Endothelial cell of umbilical vein (primary cell): Measurements from ENCODE around the gene TMEM186. TPM values are rescaled to one million over a fixed set of nuclear protein-coding genes. Genes with fewer than 3 reads are reported as not detected.

Experiments used
- BruUV-seq: library from RNA; stranded (reverse); fragments of 400-500 nt; replicated peaks from 2 replicates; lab custom pipeline; 2021; lab: Mats Ljungman, UMichigan
- CTCF ChIA-PET: fragments of 300-600, 350-600 bp; sonication (Branson Sonifier 250); formaldehyde crosslinking; loops from one replicate; lab custom pipeline; 2021; ENCODE audit warnings: antibody characterized with exemption, inconsistent platforms; lab: Charles Lee
- POLR2A ChIA-PET: fragments of 300-600, 350-600 bp; sonication (Branson Sonifier 250); formaldehyde crosslinking; loops from one replicate; lab custom pipeline; 2021; ENCODE audit warnings: antibody characterized with exemption, inconsistent platforms; lab: Charles Lee
- DNase-seq: peaks from one replicate; pipeline ENCODE4 v3.0.0-alpha.2; 2011; ENCODE audit warnings: low read depth, low spot score
- FAIRE-seq: peaks from 2 replicates; lab custom pipeline; 2011; peaks lifted over from hg19 to GRCh38; lab: Jason Lieb, UNC
- H2AFZ ChIP-seq: 2 replicates; pipeline ENCODE4 v1.6.0; 2012; ENCODE audit warnings: low read depth, low read length, control low read depth, inconsistent platforms
- H3K27ac ChIP-seq: 2 replicates; pipeline ENCODE4 v1.5.1; 2011; ENCODE audit warnings: low read depth, mild to moderate bottlenecking, control low read depth, low read length, moderate library complexity; ENCODE audit not compliant: insufficient read depth
- H3K27me3 ChIP-seq, 2 experiments: 2 replicates each; pipeline versions ENCODE4 v1.6.0 to v1.6.1; 2011; ENCODE audit warnings: low read length in 2 of 2, mixed read lengths in 1 of 2; ENCODE audit not compliant: control insufficient read depth in 2 of 2, insufficient read depth in 2 of 2
- H3K36me3 ChIP-seq, 2 experiments: 2 replicates in 1 of 2; 3 replicates in 1 of 2; pipeline ENCODE4 v1.5.1; 2011; ENCODE audit warnings: low read length in 2 of 2, mild to moderate bottlenecking in 1 of 2, moderate library complexity in 1 of 2; ENCODE audit not compliant: control insufficient read depth in 2 of 2, insufficient read depth in 2 of 2; ENCODE audit errors: extremely low read depth in 1 of 2
- H3K4me1 ChIP-seq: 3 replicates; pipeline ENCODE4 v1.5.1; 2011; ENCODE audit warnings: mild to moderate bottlenecking, low read length; ENCODE audit not compliant: control insufficient read depth, insufficient read depth; ENCODE audit errors: extremely low read depth
- H3K4me2 ChIP-seq: 2 replicates; pipeline ENCODE4 v1.6.1; 2011; ENCODE audit warnings: low read length, control low read depth, mixed read lengths; ENCODE audit not compliant: insufficient read depth
- H3K4me3 ChIP-seq, 3 experiments: fragments of 200-600 bp in 1 of 3; sonication (generic), shearing (Covaris generic) in 1 of 3; replicated peaks in 1 of 3; 2 replicates each; pipeline ENCODE4 v1.5.1; 2011 to 2016; ENCODE audit warnings: control low read depth in 3 of 3, low read length in 3 of 3, mild to moderate bottlenecking in 2 of 3, inconsistent platforms in 1 of 3, low read depth in 1 of 3, moderate library complexity in 1 of 3; ENCODE audit not compliant: insufficient read depth in 1 of 3
- H3K79me2 ChIP-seq: 2 replicates; pipeline ENCODE4 v1.6.0; 2012; ENCODE audit warnings: low read length, inconsistent platforms; ENCODE audit not compliant: control insufficient read depth, insufficient read depth
- H3K9ac ChIP-seq: replicated peaks from 2 replicates; pipeline ENCODE3; 2011; ENCODE audit warnings: low read length, control low read depth; ENCODE audit not compliant: insufficient read depth; ENCODE audit errors: extremely low read depth
- H3K9me1 ChIP-seq: replicated peaks from 3 replicates; pipeline ENCODE4 v1.6.0; 2011; ENCODE audit warnings: mild to moderate bottlenecking, low read length; ENCODE audit not compliant: control insufficient read depth, insufficient read depth; ENCODE audit errors: extremely low read depth
- H3K9me3 ChIP-seq: replicated peaks from 2 replicates; pipeline ENCODE4 v1.5.1; 2012; ENCODE audit warnings: low read length, inconsistent platforms; ENCODE audit not compliant: control insufficient read depth, insufficient read depth
- H4K20me1 ChIP-seq: replicated peaks from 2 replicates; pipeline ENCODE3; 2011; ENCODE audit warnings: mild to moderate bottlenecking, low read length; ENCODE audit not compliant: control insufficient read depth, insufficient read depth; ENCODE audit errors: extremely low read depth
- EZH2 ChIP-seq: IDR thresholded peaks from 2 replicates; pipeline ENCODE4 v1.6.1; 2012; ENCODE audit warnings: borderline replicate concordance, low read depth, mild to moderate bottlenecking, moderate library complexity, low read length, inconsistent platforms; ENCODE audit not compliant: severe bottlenecking
- FOS ChIP-seq: IDR thresholded peaks from 2 replicates; pipeline ENCODE4 v1.6.1; 2011; ENCODE audit warnings: mild to moderate bottlenecking, low read length, moderate library complexity, borderline replicate concordance; ENCODE audit not compliant: insufficient read depth
- GATA2 ChIP-seq: IDR thresholded peaks from 2 replicates; pipeline ENCODE4 v1.7.0; 2011; ENCODE audit warnings: low read depth, mild to moderate bottlenecking, moderate library complexity, mixed read lengths, low read length; ENCODE audit not compliant: insufficient read length, insufficient read depth
- JUN ChIP-seq: IDR thresholded peaks from 2 replicates; pipeline ENCODE4 v1.6.1; 2011; ENCODE audit warnings: borderline replicate concordance, low read depth; ENCODE audit not compliant: insufficient read length, insufficient read depth
- dilution Hi-C: fragments of 300-500 bp; cut with MboI; formaldehyde crosslinking; loops from one replicate; pipeline ENCODE4 v1.15.0; 2019; ENCODE audit warnings: low sequenced_read_pairs; ENCODE audit not compliant: extremely low pct_ligation_motif_present
- intact Hi-C: fragments of 100-400 bp; cut with micrococcal nuclease; formaldehyde crosslinking; loops from one replicate; pipeline ENCODE4 v1.10.0; 2022
- polyA plus RNA-seq, 4 experiments: library from polyadenylated mRNA; depleted of rRNA in 3 of 4; stranded (reverse) in 3 of 4; unstranded in 1 of 4; fragments of >200 nt; gene quantifications; 2 replicates each; pipeline versions ENCODE4 v1.2.1 to v1.2.3, GENCODE V29; 2011 to 2012; ENCODE audit warnings: missing spikeins in 1 of 4
- total RNA-seq: library from RNA; stranded (reverse); gene quantifications from 2 replicates; pipeline ENCODE4 v1.2.3, GENCODE V29; 2021
- TF ChIP-seq, protein P1 (sequence below), 2 donors: IDR thresholded peaks; 1 replicate in 1 of 2; 2 replicates in 1 of 2; pipeline ENCODE4 v1.5.1; 2011; ENCODE audit warnings: low read length in 2 of 2, mild to moderate bottlenecking in 2 of 2, moderate library complexity in 2 of 2, control low read depth in 1 of 2, inconsistent platforms in 1 of 2, low read depth in 1 of 2; ENCODE audit not compliant: insufficient read depth in 1 of 2; ENCODE audit errors: extremely low read depth in 1 of 2
- TF ChIP-seq, protein P2 (sequence below): IDR thresholded peaks from 2 replicates; pipeline ENCODE4 v1.6.1; 2011; ENCODE audit not compliant: insufficient read depth, insufficient read length

Gene TMEM186
- total and polyA plus RNA-seq, 2 donors (not counting 3 experiments of a cell fraction or from before 2014, with no cell fraction given): 8.0 to 9.6 TPM

GRCh38 chr16:8777217-8777616 is 20.2 kb downstream of the TMEM186 start:
- no peak for DNase-seq
- intact Hi-C loops (no loop called here), dilution Hi-C loops (no loop called here)
- Histone ChIP-seq H3K9ac (no peak overlapping the region), H3K4me1 (no peaks in the 10 kb centered on the region), H3K79me2 (no peaks in the 10 kb centered on the region), H3K9me3 (no peaks in the 10 kb centered on the region), H3K27ac (no peak overlapping the region), H3K9me1 (no peaks in the 10 kb centered on the region), H3K4me2 (no peak overlapping the region), H4K20me1 (no peaks in the 10 kb centered on the region), H3K4me3 (no peak overlapping the region), H3K36me3 (no peaks in the 10 kb centered on the region), H3K27me3 (no peaks in the 10 kb centered on the region), H2AFZ (no peak overlapping the region)
- TF ChIP-seq, protein P1, sequence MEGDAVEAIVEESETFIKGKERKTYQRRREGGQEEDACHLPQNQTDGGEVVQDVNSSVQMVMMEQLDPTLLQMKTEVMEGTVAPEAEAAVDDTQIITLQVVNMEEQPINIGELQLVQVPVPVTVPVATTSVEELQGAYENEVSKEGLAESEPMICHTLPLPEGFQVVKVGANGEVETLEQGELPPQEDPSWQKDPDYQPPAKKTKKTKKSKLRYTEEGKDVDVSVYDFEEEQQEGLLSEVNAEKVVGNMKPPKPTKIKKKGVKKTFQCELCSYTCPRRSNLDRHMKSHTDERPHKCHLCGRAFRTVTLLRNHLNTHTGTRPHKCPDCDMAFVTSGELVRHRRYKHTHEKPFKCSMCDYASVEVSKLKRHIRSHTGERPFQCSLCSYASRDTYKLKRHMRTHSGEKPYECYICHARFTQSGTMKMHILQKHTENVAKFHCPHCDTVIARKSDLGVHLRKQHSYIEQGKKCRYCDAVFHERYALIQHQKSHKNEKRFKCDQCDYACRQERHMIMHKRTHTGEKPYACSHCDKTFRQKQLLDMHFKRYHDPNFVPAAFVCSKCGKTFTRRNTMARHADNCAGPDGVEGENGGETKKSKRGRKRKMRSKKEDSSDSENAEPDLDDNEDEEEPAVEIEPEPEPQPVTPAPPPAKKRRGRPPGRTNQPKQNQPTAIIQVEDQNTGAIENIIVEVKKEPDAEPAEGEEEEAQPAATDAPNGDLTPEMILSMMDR (IDR thresholded peaks at IDR 0.05; ENCODE audit: extremely low read depth in 1 of 2, insufficient read depth in 1 of 2, low read depth in 1 of 2, low read length in 2 of 2): no peak
- TF ChIP-seq FOS (no peak), JUN (no peak), EZH2 (no peak), GATA2 (no peak)
- TF ChIP-seq, protein P2, sequence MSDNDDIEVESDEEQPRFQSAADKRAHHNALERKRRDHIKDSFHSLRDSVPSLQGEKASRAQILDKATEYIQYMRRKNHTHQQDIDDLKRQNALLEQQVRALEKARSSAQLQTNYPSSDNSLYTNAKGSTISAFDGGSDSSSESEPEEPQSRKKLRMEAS: no peak
- ChIA-PET POLR2A (no interaction called here), CTCF (no interaction called here)
- no peak for FAIRE-seq
- no TSS peak for BruUV-seq
